Measurements from ENCODE around the gene ARHGEF40.

The ARHGEF40 gene

GRCh38 chr14:21098892-21099595 is 28.9 kb downstream of the ARHGEF40 start:
- Histone ChIP-seq H3K27me3 (replicated peaks; ENCODE audit: control insufficient read depth, insufficient read depth, low read length, poor library complexity, severe bottlenecking) (no peaks in the 10 kb centered on the region), H3K9me3 (ENCODE audit: control insufficient read depth, low read length) (no peaks in the 10 kb centered on the region), H3K4me3 (ENCODE audit: insufficient read depth, low read depth, low read length, poor library complexity, severe bottlenecking) (peak overlapping the region; percentile 43), H3K36me3 (ENCODE audit: control insufficient read depth, insufficient read depth, low read length) (no peaks in the 10 kb centered on the region), H3K27ac (ENCODE audit: insufficient read depth, low read length, poor library complexity, severe bottlenecking) (peak overlapping the region; percentile 74), H3K4me1 (ENCODE audit: control insufficient read depth, insufficient read depth, low read length, poor library complexity, severe bottlenecking) (peaks cover 21% of the 10 kb centered on the region)
- DNase-seq, result no peak

DNA sequence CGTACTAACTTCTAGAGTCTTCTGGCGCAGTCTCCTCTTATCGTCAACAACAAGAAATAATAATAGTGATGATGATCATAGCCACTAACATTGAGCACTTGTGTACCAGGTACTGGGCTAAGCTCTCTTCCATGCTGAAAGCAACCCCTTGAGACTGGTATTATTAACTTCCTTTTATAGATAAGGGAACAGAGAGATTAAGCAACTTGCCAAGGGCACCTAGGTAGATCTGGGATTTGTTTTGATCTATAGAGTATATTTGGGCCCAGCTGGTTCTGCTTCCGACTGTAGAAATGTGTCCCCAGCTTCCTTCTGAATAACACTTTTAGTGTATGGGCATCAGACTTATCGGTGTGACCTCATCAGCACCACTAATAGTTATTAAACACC is 29.5 kb downstream of the ARHGEF40 start:
- H3K9me3 ChIP-seq (ENCODE audit: control insufficient read depth, low read length), result no peaks in the 10 kb centered on the region
- no peak overlapping the region for H3K4me3 ChIP-seq (ENCODE audit: insufficient read depth, low read depth, low read length, poor library complexity, severe bottlenecking)
- no peak overlapping the region for H3K27ac ChIP-seq (ENCODE audit: insufficient read depth, low read length, poor library complexity, severe bottlenecking)
- no peaks in the 10 kb centered on the region for H3K27me3 ChIP-seq (replicated peaks; ENCODE audit: control insufficient read depth, insufficient read depth, low read length, poor library complexity, severe bottlenecking)
- no peak for DNase-seq
- H3K36me3 ChIP-seq (ENCODE audit: control insufficient read depth, insufficient read depth, low read length), result no peaks in the 10 kb centered on the region
- peaks cover 22% of the 10 kb centered on the region for H3K4me1 ChIP-seq (ENCODE audit: control insufficient read depth, insufficient read depth, low read length, poor library complexity, severe bottlenecking)

GRCh38 chr14:21100931-21101330 is 30.8 kb downstream of the ARHGEF40 start, which contains the start of gene TMEM253:
Gene TMEM253, plus strand, starts transcription at chr14:21101066. Its CDS starts 278 bp downstream, at chr14:21101344.
- Histone ChIP-seq H3K27me3 (replicated peaks; ENCODE audit: control insufficient read depth, insufficient read depth, low read length, poor library complexity, severe bottlenecking) (no peaks in the 10 kb centered on the region), H3K4me1 (ENCODE audit: control insufficient read depth, insufficient read depth, low read length, poor library complexity, severe bottlenecking) (peaks cover 27% of the 10 kb centered on the region), H3K36me3 (ENCODE audit: control insufficient read depth, insufficient read depth, low read length) (no peaks in the 10 kb centered on the region), H3K9me3 (ENCODE audit: control insufficient read depth, low read length) (no peaks in the 10 kb centered on the region), H3K27ac (ENCODE audit: insufficient read depth, low read length, poor library complexity, severe bottlenecking) (no peak within 1 kb of the TSS), H3K4me3 (ENCODE audit: insufficient read depth, low read depth, low read length, poor library complexity, severe bottlenecking) (no peak within 1 kb of the TSS)
- no peak for DNase-seq

GRCh38 chr14:21101802-21102413 is 31.8 kb downstream of the ARHGEF40 start:
- Histone ChIP-seq H3K27me3 (replicated peaks; ENCODE audit: control insufficient read depth, insufficient read depth, low read length, poor library complexity, severe bottlenecking) (no peaks in the 10 kb centered on the region), H3K4me3 (ENCODE audit: insufficient read depth, low read depth, low read length, poor library complexity, severe bottlenecking) (no peak overlapping the region), H3K9me3 (ENCODE audit: control insufficient read depth, low read length) (no peaks in the 10 kb centered on the region), H3K36me3 (ENCODE audit: control insufficient read depth, insufficient read depth, low read length) (no peaks in the 10 kb centered on the region), H3K27ac (ENCODE audit: insufficient read depth, low read length, poor library complexity, severe bottlenecking) (no peak overlapping the region), H3K4me1 (ENCODE audit: control insufficient read depth, insufficient read depth, low read length, poor library complexity, severe bottlenecking) (peaks cover 31% of the 10 kb centered on the region)
- no peak for DNase-seq

GRCh38 chr14:21102521-21103410 is 32.7 kb downstream of the ARHGEF40 start:
- Histone ChIP-seq H3K4me3 (ENCODE audit: insufficient read depth, low read depth, low read length, poor library complexity, severe bottlenecking) (peak overlapping the region; percentile 87), H3K36me3 (ENCODE audit: control insufficient read depth, insufficient read depth, low read length) (no peaks in the 10 kb centered on the region), H3K4me1 (ENCODE audit: control insufficient read depth, insufficient read depth, low read length, poor library complexity, severe bottlenecking) (peaks cover 24% of the 10 kb centered on the region), H3K27me3 (replicated peaks; ENCODE audit: control insufficient read depth, insufficient read depth, low read length, poor library complexity, severe bottlenecking) (no peaks in the 10 kb centered on the region), H3K27ac (ENCODE audit: insufficient read depth, low read length, poor library complexity, severe bottlenecking) (peak overlapping the region; percentile 97), H3K9me3 (ENCODE audit: control insufficient read depth, low read length) (no peaks in the 10 kb centered on the region)
- DNase-seq, result no peak

GRCh38 chr14:21103411-21103709 is 33.3 kb downstream of the ARHGEF40 start:
- peak overlapping the region; percentile 97 for H3K27ac ChIP-seq (ENCODE audit: insufficient read depth, low read length, poor library complexity, severe bottlenecking)
- DNase-seq, result no peak
- no peaks in the 10 kb centered on the region for H3K9me3 ChIP-seq (ENCODE audit: control insufficient read depth, low read length)
- peak overlapping the region; percentile 87 for H3K4me3 ChIP-seq (ENCODE audit: insufficient read depth, low read depth, low read length, poor library complexity, severe bottlenecking)
- peaks cover 24% of the 10 kb centered on the region for H3K4me1 ChIP-seq (ENCODE audit: control insufficient read depth, insufficient read depth, low read length, poor library complexity, severe bottlenecking)
- H3K36me3 ChIP-seq (ENCODE audit: control insufficient read depth, insufficient read depth, low read length), result no peaks in the 10 kb centered on the region
- no peaks in the 10 kb centered on the region for H3K27me3 ChIP-seq (replicated peaks; ENCODE audit: control insufficient read depth, insufficient read depth, low read length, poor library complexity, severe bottlenecking)

GRCh38 chr14:21103710-21104447 is 33.8 kb downstream of the ARHGEF40 start:
- Histone ChIP-seq H3K36me3 (ENCODE audit: control insufficient read depth, insufficient read depth, low read length) (no peaks in the 10 kb centered on the region), H3K4me1 (ENCODE audit: control insufficient read depth, insufficient read depth, low read length, poor library complexity, severe bottlenecking) (peaks cover 20% of the 10 kb centered on the region), H3K27ac (ENCODE audit: insufficient read depth, low read length, poor library complexity, severe bottlenecking) (peak overlapping the region; percentile 97), H3K27me3 (replicated peaks; ENCODE audit: control insufficient read depth, insufficient read depth, low read length, poor library complexity, severe bottlenecking) (no peaks in the 10 kb centered on the region), H3K4me3 (ENCODE audit: insufficient read depth, low read depth, low read length, poor library complexity, severe bottlenecking) (peak overlapping the region; percentile 87), H3K9me3 (ENCODE audit: control insufficient read depth, low read length) (no peaks in the 10 kb centered on the region)
- DNase-seq, result peak; percentile 79 to 86 (median 86)

DNA sequence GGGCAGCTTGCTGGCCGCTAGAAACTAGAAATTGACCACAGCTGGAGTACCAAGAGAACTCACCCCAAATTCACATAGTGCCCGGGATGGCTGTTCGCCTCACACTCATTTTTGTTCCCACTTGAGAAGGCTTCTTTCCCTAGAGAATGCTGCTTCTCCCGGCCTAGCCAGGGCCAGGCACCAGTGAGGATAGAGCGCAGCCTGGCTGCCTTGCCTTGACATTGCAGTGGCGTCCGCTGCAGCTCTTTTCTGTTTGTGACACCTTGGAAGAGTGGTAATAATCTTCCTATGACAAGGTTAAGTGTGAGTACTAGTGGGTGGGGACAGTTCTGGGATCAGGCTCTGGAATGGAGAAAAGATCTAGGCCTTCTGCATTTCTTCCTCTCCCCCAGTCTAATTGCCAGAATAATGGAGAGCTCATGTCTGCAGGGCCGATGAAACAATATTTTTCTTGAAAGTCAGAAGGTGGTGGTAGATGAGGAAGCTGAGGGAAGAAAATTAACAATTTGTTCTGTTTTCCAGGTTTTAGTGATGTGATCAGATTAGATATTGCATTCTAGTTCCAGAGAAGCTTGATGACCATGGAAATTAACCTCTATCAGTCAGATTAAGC is 34.5 kb downstream of the ARHGEF40 start:
- H3K4me3 ChIP-seq (ENCODE audit: insufficient read depth, low read depth, low read length, poor library complexity, severe bottlenecking), result peak overlapping the region; percentile 87
- H3K27me3 ChIP-seq (replicated peaks; ENCODE audit: control insufficient read depth, insufficient read depth, low read length, poor library complexity, severe bottlenecking), result no peaks in the 10 kb centered on the region
- peak; percentile 25 to 47 (median 44) for DNase-seq
- no peaks in the 10 kb centered on the region for H3K9me3 ChIP-seq (ENCODE audit: control insufficient read depth, low read length)
- H3K4me1 ChIP-seq (ENCODE audit: control insufficient read depth, insufficient read depth, low read length, poor library complexity, severe bottlenecking), result peaks cover 17% of the 10 kb centered on the region
- H3K27ac ChIP-seq (ENCODE audit: insufficient read depth, low read length, poor library complexity, severe bottlenecking), result peak overlapping the region; percentile 97
- no peaks in the 10 kb centered on the region for H3K36me3 ChIP-seq (ENCODE audit: control insufficient read depth, insufficient read depth, low read length)

DNA sequence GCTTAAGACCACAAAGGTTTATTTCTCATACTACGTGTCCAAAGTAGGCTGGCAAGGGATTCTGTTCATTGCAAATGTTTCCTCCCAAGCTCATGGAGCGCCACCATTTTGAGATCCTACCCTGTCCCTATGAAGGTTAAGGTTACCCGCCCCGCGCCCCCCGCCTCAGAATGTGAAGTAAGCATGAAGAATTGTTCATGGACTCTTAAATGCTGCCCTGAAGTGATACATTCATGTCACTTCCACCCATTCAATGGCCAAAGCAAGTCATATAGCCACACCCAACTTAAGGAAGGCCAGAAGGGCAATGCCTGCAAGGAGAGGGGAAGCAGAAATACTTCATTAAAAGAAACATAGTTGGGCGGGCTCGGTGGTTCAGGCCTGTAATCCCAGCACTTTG is 35.0 kb downstream of the ARHGEF40 start:
- no peaks in the 10 kb centered on the region for H3K36me3 ChIP-seq (ENCODE audit: control insufficient read depth, insufficient read depth, low read length)
- DNase-seq, result no peak
- no peaks in the 10 kb centered on the region for H3K9me3 ChIP-seq (ENCODE audit: control insufficient read depth, low read length)
- H3K4me3 ChIP-seq (ENCODE audit: insufficient read depth, low read depth, low read length, poor library complexity, severe bottlenecking), result no peak overlapping the region
- H3K27ac ChIP-seq (ENCODE audit: insufficient read depth, low read length, poor library complexity, severe bottlenecking), result no peak overlapping the region
- no peaks in the 10 kb centered on the region for H3K27me3 ChIP-seq (replicated peaks; ENCODE audit: control insufficient read depth, insufficient read depth, low read length, poor library complexity, severe bottlenecking)
- H3K4me1 ChIP-seq (ENCODE audit: control insufficient read depth, insufficient read depth, low read length, poor library complexity, severe bottlenecking), result peaks cover 17% of the 10 kb centered on the region

All from effector memory CD4-positive, alpha-beta T cell (primary cell).